Measurements from ENCODE around the gene MKLN1. TPM values are rescaled to one million over a fixed set of nuclear protein-coding genes. Genes with fewer than 3 reads are reported as not detected.

The MKLN1 gene
- total and polyA plus RNA-seq, 5 donors from 2014 or later, result 24.5 to 58.9 (median 34.8) TPM

DNA sequence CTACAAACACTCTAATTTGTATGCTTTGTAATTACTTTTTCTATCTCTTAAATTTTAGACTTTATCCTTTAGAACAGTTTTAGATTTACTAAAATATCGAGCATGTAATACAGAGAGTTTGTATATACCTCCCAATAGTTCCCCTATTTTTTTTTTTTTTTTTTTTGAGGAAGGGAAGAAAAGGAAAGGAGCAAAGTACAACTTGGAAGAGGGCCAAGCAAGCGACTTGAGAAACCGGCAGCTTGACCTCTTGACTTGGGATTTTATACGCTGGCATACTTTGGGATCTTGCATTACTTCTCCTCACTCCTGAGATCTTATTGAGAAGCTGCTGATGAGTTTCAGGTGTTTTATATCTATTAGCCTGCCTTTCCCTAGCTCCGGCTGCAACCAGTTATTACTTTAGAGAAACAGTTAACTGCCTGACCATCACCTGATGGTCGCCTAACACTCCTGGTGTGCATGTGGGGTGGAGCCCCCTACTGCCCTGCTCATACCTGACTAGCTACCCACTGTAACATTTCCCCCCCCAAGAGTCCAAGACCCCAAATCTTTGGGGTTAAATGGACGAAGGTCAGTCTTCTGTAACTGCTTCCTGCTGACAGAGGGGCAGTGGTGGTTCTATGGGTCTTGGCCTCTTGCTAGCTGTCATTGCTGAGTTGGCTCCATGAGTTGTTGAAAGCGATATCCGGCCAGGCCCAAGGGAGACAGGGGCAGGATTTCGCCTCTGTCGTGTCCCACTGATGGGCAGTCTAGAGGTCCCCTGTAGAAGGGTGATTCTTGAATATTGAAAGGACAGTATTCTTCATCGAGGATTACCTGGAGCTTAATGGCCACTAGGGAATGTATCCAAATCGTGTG is 28.5 kb downstream of the MKLN1 start:
- peaks cover 60 to 79% (median 72%) of the 10 kb centered on the region in 4 donors for H3K4me1 Mint-ChIP-seq
- DNase-seq (no peak), ATAC-seq (ENCODE audit: low read depth in 2 of 2) (no peak)
- H3K4me1 ChIP-seq (ENCODE audit: control insufficient read depth, insufficient read depth, low read length, poor library complexity, severe bottlenecking), result peaks cover 38% of the 10 kb centered on the region
- peaks cover 5% of the 10 kb centered on the region for H3K36me3 ChIP-seq (ENCODE audit: control insufficient read depth, insufficient read depth, low read length)
- H3K27me3 ChIP-seq (ENCODE audit: control insufficient read depth, insufficient read depth, low read length), result no peaks in the 10 kb centered on the region
- H3K36me3 Mint-ChIP-seq, result peaks cover 8% of the 10 kb centered on the region
- H3K9me3 Mint-ChIP-seq, result no peaks in the 10 kb centered on the region
- no peak overlapping the region for H3K4me3 ChIP-seq (ENCODE audit: low read depth, low read length)
- H3K27me3 Mint-ChIP-seq, result no peaks in the 10 kb centered on the region
- H3K27ac ChIP-seq (ENCODE audit: insufficient read depth, low read length, poor library complexity, severe bottlenecking), result no peak overlapping the region
- no peak overlapping the region for H3K27ac Mint-ChIP-seq
- H3K9me3 ChIP-seq (ENCODE audit: control insufficient read depth in 2 of 2, low read length in 2 of 2), result no peaks in the 10 kb centered on the region
- H3K4me3 Mint-ChIP-seq, result peak overlapping the region in 2 of 4 donors; percentile 13 to 59

DNA sequence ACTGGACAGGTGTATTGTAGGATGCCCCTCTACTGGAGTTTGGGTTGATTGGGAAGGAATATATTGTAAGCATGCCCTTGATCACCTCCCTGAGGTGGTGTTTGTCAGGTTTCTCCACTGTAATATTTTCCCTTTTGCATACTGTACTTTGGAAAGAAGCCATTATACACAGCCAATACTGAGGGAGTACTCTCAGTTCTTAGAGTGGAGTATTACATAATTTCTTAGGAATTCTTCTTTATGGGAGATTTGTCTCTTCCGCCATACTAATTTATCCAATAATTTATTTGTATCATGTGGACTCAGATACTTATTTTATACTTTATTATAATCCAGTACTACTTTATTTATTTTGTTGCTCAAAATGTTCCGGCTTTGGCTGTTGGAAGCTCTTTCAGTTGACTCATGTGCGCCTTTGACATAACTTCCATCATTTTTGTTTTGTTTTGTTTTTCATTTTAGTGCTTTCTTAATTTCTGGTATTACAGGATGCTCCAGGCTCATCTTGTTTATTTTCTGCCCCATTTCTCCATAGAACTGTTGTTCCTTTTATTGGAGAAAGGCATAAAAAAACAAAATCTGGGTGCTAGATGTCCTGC is 29.7 kb downstream of the MKLN1 start:
- Histone ChIP-seq H3K36me3 (ENCODE audit: control insufficient read depth, insufficient read depth, low read length) (peaks cover 5% of the 10 kb centered on the region), H3K4me1 (ENCODE audit: control insufficient read depth, insufficient read depth, low read length, poor library complexity, severe bottlenecking) (peaks cover 43% of the 10 kb centered on the region), H3K27ac (ENCODE audit: insufficient read depth, low read length, poor library complexity, severe bottlenecking) (no peak overlapping the region), H3K27me3 (ENCODE audit: control insufficient read depth, insufficient read depth, low read length) (no peaks in the 10 kb centered on the region), H3K4me3 (ENCODE audit: low read depth, low read length) (no peak overlapping the region), H3K9me3 (ENCODE audit: control insufficient read depth in 2 of 2, low read length in 2 of 2) (no peaks in the 10 kb centered on the region)
- Mint-ChIP-seq H3K36me3 (peaks cover 4% of the 10 kb centered on the region), H3K9me3 (no peaks in the 10 kb centered on the region), H3K4me3 (peak overlapping the region in 1 of 4 donors; percentile 48), H3K27me3 (no peaks in the 10 kb centered on the region), H3K27ac (no peak overlapping the region), H3K4me1 (peaks cover 63 to 81% (median 75%) of the 10 kb centered on the region in 4 donors)
- no peak for DNase-seq
- ATAC-seq (ENCODE audit: low read depth in 2 of 2), result no peak

DNA sequence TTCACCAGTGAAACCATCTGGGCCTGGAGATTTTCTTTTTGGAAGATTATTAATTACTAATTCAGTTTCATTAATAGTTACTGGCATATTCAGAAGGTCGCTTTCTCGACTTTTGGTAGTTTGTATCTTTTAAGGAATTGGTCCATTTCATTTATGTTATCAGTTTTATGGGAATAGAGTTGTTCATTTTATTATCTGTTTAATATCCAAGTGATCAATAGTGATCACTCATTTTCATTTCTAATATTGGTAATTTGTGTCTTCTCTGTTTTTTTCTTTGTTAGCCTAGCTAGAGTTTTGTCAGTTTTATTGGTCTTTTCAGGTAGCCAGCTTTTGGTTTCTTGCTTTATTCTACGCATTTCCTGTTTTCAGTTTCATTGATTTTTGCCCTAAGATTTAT is 31.0 kb downstream of the MKLN1 start:
- peaks cover 53 to 82% (median 75%) of the 10 kb centered on the region in 4 donors for H3K4me1 Mint-ChIP-seq
- H3K9me3 ChIP-seq (ENCODE audit: control insufficient read depth in 2 of 2, low read length in 2 of 2), result no peaks in the 10 kb centered on the region
- H3K36me3 ChIP-seq (ENCODE audit: control insufficient read depth, insufficient read depth, low read length), result peaks cover 5% of the 10 kb centered on the region
- H3K9me3 Mint-ChIP-seq, result no peaks in the 10 kb centered on the region
- no peaks in the 10 kb centered on the region for H3K27me3 Mint-ChIP-seq
- no peaks in the 10 kb centered on the region for H3K27me3 ChIP-seq (ENCODE audit: control insufficient read depth, insufficient read depth, low read length)
- H3K4me1 ChIP-seq (ENCODE audit: control insufficient read depth, insufficient read depth, low read length, poor library complexity, severe bottlenecking), result peaks cover 43% of the 10 kb centered on the region
- peak overlapping the region; percentile 25 to 63 (median 34) for H3K4me3 Mint-ChIP-seq
- H3K4me3 ChIP-seq (ENCODE audit: low read depth, low read length), result peak overlapping the region; percentile 45
- DNase-seq, result no peak
- no peak overlapping the region for H3K27ac Mint-ChIP-seq
- peaks cover 4% of the 10 kb centered on the region for H3K36me3 Mint-ChIP-seq
- no peak for ATAC-seq (ENCODE audit: low read depth in 2 of 2)
- H3K27ac ChIP-seq (ENCODE audit: insufficient read depth, low read length, poor library complexity, severe bottlenecking), result no peak overlapping the region

DNA sequence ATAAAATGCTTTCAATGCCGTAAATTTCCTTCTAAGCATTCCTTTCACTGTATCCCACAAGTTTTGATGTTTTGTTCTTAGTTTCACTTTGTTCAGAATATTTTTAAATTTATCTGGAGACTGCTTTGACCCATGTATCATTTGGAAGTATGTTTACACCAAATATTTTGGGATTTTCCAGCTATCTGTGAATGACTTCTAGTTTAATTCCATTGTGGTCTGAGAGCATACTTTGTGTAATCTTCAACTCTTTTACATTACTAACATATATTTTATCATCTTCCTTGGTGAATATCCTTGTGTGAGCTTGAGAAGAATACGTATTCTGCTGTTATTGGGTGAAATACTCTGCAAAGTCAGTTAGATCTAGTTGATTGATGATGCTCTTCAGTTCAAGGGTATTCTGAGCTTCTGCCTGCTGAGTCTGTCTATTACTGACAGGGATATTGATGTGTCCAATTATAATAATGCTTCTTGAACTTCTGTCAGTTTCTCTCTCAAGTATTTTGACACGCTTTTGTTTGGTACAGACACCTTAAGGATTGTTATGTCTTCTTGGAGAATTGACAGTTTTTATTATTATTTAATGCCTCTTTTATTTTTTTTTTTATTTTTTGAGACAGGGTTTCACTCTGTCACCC is 31.6 kb downstream of the MKLN1 start:
- H3K27ac ChIP-seq (ENCODE audit: insufficient read depth, low read length, poor library complexity, severe bottlenecking), result no peak overlapping the region

DNA sequence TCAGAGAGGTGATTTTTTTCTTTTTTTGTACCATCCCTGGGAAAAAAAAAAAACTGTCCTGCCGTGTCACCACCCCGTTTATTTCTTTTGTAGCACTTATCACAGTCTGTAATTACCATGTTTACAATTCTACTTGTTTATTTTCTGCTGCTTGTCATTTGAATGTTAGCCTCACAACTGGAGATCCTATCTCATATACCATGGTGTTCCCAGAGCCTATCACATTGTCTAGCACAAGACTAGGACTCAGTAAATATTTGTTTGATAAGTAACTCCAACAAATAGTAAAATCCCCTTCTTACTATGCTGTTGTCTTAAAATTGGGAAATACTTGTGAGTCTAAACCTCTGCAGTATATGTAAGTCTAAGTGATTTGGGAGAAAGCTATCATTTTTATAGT is 36.0 kb downstream of the MKLN1 start:
- no peaks in the 10 kb centered on the region for H3K9me3 ChIP-seq (ENCODE audit: control insufficient read depth in 2 of 2, low read length in 2 of 2)
- DNase-seq, result no peak
- no peak overlapping the region for H3K4me3 Mint-ChIP-seq
- peaks cover 62 to 95% (median 80%) of the 10 kb centered on the region in 4 donors for H3K4me1 Mint-ChIP-seq
- no peaks in the 10 kb centered on the region for H3K36me3 ChIP-seq (ENCODE audit: control insufficient read depth, insufficient read depth, low read length)
- H3K27me3 Mint-ChIP-seq, result no peaks in the 10 kb centered on the region
- peaks cover 0 to 1% (median 0%) of the 10 kb centered on the region in 7 donors for H3K9me3 Mint-ChIP-seq
- peaks cover 43% of the 10 kb centered on the region for H3K4me1 ChIP-seq (ENCODE audit: control insufficient read depth, insufficient read depth, low read length, poor library complexity, severe bottlenecking)
- H3K27me3 ChIP-seq (ENCODE audit: control insufficient read depth, insufficient read depth, low read length), result no peaks in the 10 kb centered on the region
- H3K4me3 ChIP-seq (ENCODE audit: low read depth, low read length), result no peak overlapping the region
- ATAC-seq (ENCODE audit: low read depth in 2 of 2), result no peak
- H3K27ac Mint-ChIP-seq, result no peak overlapping the region
- no peak overlapping the region for H3K27ac ChIP-seq (ENCODE audit: insufficient read depth, low read length, poor library complexity, severe bottlenecking)
- peaks cover 4% of the 10 kb centered on the region for H3K36me3 Mint-ChIP-seq

More for the DNA sequence above, 31.6 kb downstream of the MKLN1 start:
- Histone ChIP-seq H3K36me3 (ENCODE audit: control insufficient read depth, insufficient read depth, low read length) (peaks cover 5% of the 10 kb centered on the region), H3K4me3 (ENCODE audit: low read depth, low read length) (peak overlapping the region; percentile 45), H3K27me3 (ENCODE audit: control insufficient read depth, insufficient read depth, low read length) (no peaks in the 10 kb centered on the region), H3K4me1 (ENCODE audit: control insufficient read depth, insufficient read depth, low read length, poor library complexity, severe bottlenecking) (peaks cover 37% of the 10 kb centered on the region), H3K9me3 (ENCODE audit: control insufficient read depth in 2 of 2, low read length in 2 of 2) (no peaks in the 10 kb centered on the region)
- peaks cover 4% of the 10 kb centered on the region for H3K36me3 Mint-ChIP-seq
- DNase-seq, result no peak
- no peaks in the 10 kb centered on the region for H3K27me3 Mint-ChIP-seq
- peak overlapping the region; percentile 8 to 63 (median 32) for H3K4me3 Mint-ChIP-seq
- H3K4me1 Mint-ChIP-seq, result peaks cover 48 to 82% (median 74%) of the 10 kb centered on the region in 4 donors
- H3K27ac Mint-ChIP-seq, result no peak overlapping the region
- ATAC-seq (ENCODE audit: low read depth in 2 of 2), result no peak
- H3K9me3 Mint-ChIP-seq, result no peaks in the 10 kb centered on the region

DNA sequence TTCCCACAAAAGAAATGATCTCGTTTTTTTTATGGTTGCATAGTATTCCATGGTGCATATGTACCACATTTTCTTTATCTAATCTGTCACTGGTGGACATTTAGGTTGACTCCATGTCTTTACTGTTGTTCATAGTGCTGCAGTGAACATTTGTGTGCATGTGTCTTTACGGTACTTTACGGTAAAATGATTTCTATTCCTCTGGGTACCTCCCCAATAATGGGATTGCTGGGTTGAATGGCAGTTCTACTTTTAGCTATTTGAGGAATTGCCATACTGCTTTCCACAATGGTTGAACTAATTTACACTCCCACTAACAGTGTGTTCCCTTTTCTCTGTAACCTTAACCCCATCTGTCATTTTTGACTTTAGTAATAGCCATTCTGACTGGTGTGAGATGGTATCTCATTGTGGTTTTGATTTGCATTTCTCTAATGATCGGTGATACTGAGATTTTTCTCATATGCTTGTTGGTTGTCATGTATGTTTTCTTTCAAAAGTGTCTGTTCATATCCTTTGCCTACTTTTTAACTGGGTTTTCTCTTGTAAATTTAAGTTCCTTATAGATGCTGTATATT is 37.2 kb downstream of the MKLN1 start:
- Histone ChIP-seq H3K27ac (ENCODE audit: insufficient read depth, low read length, poor library complexity, severe bottlenecking) (no peak overlapping the region), H3K27me3 (ENCODE audit: control insufficient read depth, insufficient read depth, low read length) (no peaks in the 10 kb centered on the region), H3K4me1 (ENCODE audit: control insufficient read depth, insufficient read depth, low read length, poor library complexity, severe bottlenecking) (peaks cover 44% of the 10 kb centered on the region), H3K4me3 (ENCODE audit: low read depth, low read length) (no peak overlapping the region), H3K36me3 (ENCODE audit: control insufficient read depth, insufficient read depth, low read length) (no peaks in the 10 kb centered on the region), H3K9me3 (ENCODE audit: control insufficient read depth in 2 of 2, low read length in 2 of 2) (no peaks in the 10 kb centered on the region)
- peak in 1 of 3 donors; percentile 37 for DNase-seq
- Mint-ChIP-seq H3K36me3 (peaks cover 4% of the 10 kb centered on the region), H3K4me1 (peaks cover 53 to 93% (median 81%) of the 10 kb centered on the region in 4 donors), H3K27me3 (no peaks in the 10 kb centered on the region), H3K27ac (peak overlapping the region in 2 of 3 donors; percentile 15 to 74), H3K4me3 (peak overlapping the region in 3 of 4 donors; percentile 28 to 64 (median 47)), H3K9me3 (peaks cover 0 to 1% (median 0%) of the 10 kb centered on the region in 7 donors)
- ATAC-seq (ENCODE audit: low read depth in 2 of 2), result no peak

DNA sequence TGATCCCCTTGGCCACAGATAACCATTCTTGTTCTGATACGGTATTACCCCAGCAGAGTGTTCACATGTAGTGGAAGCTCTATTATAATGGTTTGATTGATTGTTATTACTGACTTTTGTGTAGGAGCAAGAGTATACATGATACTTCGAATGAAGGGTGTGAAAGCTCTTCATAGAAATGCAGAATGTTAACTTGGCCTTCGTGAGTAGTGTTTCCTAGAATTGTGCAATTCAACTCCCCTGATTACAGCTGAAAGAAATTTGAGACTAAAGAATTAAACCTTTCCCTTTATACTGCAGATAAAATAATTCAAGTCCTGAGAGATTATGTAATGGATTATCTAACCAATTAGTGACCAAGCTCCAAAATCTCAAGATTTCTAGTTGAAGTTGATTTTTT is 38.2 kb downstream of the MKLN1 start:
- H3K9me3 Mint-ChIP-seq, result peaks cover 0 to 1% (median 0%) of the 10 kb centered on the region in 7 donors
- H3K36me3 Mint-ChIP-seq, result peaks cover 4% of the 10 kb centered on the region
- H3K4me1 Mint-ChIP-seq, result peaks cover 51 to 93% (median 78%) of the 10 kb centered on the region in 4 donors
- no peaks in the 10 kb centered on the region for H3K27me3 Mint-ChIP-seq
- Histone ChIP-seq H3K9me3 (ENCODE audit: control insufficient read depth in 2 of 2, low read length in 2 of 2) (no peaks in the 10 kb centered on the region), H3K27me3 (ENCODE audit: control insufficient read depth, insufficient read depth, low read length) (no peaks in the 10 kb centered on the region), H3K4me1 (ENCODE audit: control insufficient read depth, insufficient read depth, low read length, poor library complexity, severe bottlenecking) (peaks cover 51% of the 10 kb centered on the region), H3K4me3 (ENCODE audit: low read depth, low read length) (peak overlapping the region; percentile 10), H3K36me3 (ENCODE audit: control insufficient read depth, insufficient read depth, low read length) (no peaks in the 10 kb centered on the region), H3K27ac (ENCODE audit: insufficient read depth, low read length, poor library complexity, severe bottlenecking) (no peak overlapping the region)
- no peak overlapping the region for H3K27ac Mint-ChIP-seq
- DNase-seq (peak in 1 of 3 donors; percentile 47), ATAC-seq (ENCODE audit: low read depth in 2 of 2) (no peak)
- peak overlapping the region in 3 of 4 donors; percentile 1 to 28 (median 9) for H3K4me3 Mint-ChIP-seq
